ENCODE measurements around the gene NEMP1. TPM values are rescaled to one million over a fixed set of nuclear protein-coding genes. Genes with fewer than 3 reads are reported as not detected.

NEMP1 gene
- total and polyA plus RNA-seq, 2 of the 13 experiments (the other 11 are each of a cell fraction or from before 2014, with no cell fraction given) = 11.4 to 12.9 TPM

GRCh38 chr12:57127101-57127725, 48.6 kb upstream of the NEMP1 start:
- in situ Hi-C loops (cut with HindIII; ENCODE audit: extremely low pct_ligation_motif_present, low pct_unique_long_range_greater_than_20kb) = no loop called here
- Histone ChIP-seq H3K79me2 (ENCODE audit: insufficient read depth, low read length) (peaks cover 36% of the 10 kb centered on the region), H3K9ac (ENCODE audit: insufficient read depth, low read depth, low read length) (peak overlapping the region; percentile 82), H2AFZ (ENCODE audit: low read length) (no peak overlapping the region), H3K27me3 (ENCODE audit: control insufficient read depth in 1 of 2, insufficient read depth in 2 of 2, low read length in 2 of 2) (no peaks in the 10 kb centered on the region; a peak in 1 of 5 replicates), H3K36me3 (replicated peaks in 1 of 2; ENCODE audit: control insufficient read depth in 1 of 2, insufficient read depth in 2 of 2, low read length in 2 of 2) (peaks cover 0 to 3% of the 10 kb centered on the region in 2 experiments; a peak in 1 of 5 replicates), H3K4me1 (ENCODE audit: insufficient read depth, low read length) (peaks cover 36% of the 10 kb centered on the region), H3K4me2 (ENCODE audit: low read depth, low read length) (peak overlapping the region; percentile 76), H3K9me3 (ENCODE audit: low read length) (no peaks in the 10 kb centered on the region), H3K4me3 (replicated peaks in 1 of 3; ENCODE audit: insufficient read depth in 1 of 3, low read depth in 2 of 3, low read length in 3 of 3) (peak overlapping the region; percentile 87 to 96 (median 88)), H3K27ac (ENCODE audit: extremely low read length, insufficient read depth, low read length) (peak overlapping the region; percentile 92), H4K20me1 (ENCODE audit: insufficient read depth, low read length) (peaks cover 15% of the 10 kb centered on the region)
- DNase-seq (ENCODE audit: low spot score) = peak; percentile 84
- intact Hi-C loops (cut with micrococcal nuclease; ENCODE audit: unreplicated experiment) = loop anchor here (1.0 kb wide), 2 partner anchors 23 to 46 kb away; no protein-coding TSS in a partner anchor
- ChIA-PET CTCF (ENCODE audit: low intra/inter-chr PET ratio, low total read pairs) (interaction anchor here (0.9 to 2.0 kb wide), 4 partner anchors 44 to 55 kb away, joined by 3 to 22 read pairs (median 10); no protein-coding TSS in a partner anchor), POLR2A (interaction anchor here (0.8 to 16.0 kb wide), 27 partner anchors 10 to 327 kb away, joined by 3 to 827 read pairs (median 7); partner anchors contain the start of genes INHBE, LRP1-AS, MYO1A and NAB2)
- WGBS (ENCODE audit: low lambda C conversion rate) = 4% methylated on average over 13 of the region's 26 CpGs
- BruUV-seq (replicated peaks) = TSS peak; percentile 84
- peak; percentile 83 for ATAC-seq
- FAIRE-seq = peak; percentile 60
- TF ChIP-seq FOXK1 (CRISPR knock-in tag; IDR thresholded peaks at IDR 0.05; ENCODE audit: borderline replicate concordance, low read depth) (no peak; the same call in 1 of the 2 replicates), ZFYVE20 (CRISPR knock-in tag; IDR thresholded peaks at IDR 0.05; ENCODE audit: borderline replicate concordance, low read depth) (no peak), ZNF557 (CRISPR knock-in tag; IDR thresholded peaks at IDR 0.05) (no peak), ZNF138 (CRISPR knock-in tag; IDR thresholded peaks at IDR 0.05; ENCODE audit: low read depth) (no peak), POLR2AphosphoS5 (IDR thresholded peaks at IDR 0.05; ENCODE audit: low read depth, low read length) (peak; percentile 63), FOXJ3 (CRISPR knock-in tag; IDR thresholded peaks at IDR 0.05; ENCODE audit: borderline replicate concordance) (no peak), ETS1 (CRISPR knock-in tag; IDR thresholded peaks at IDR 0.05) (no peak), CREB1 (IDR thresholded peaks at IDR 0.05) (no peak), CREB1 (CRISPR knock-in tag; IDR thresholded peaks at IDR 0.05) (no peak), ZNF558 (CRISPR knock-in tag; IDR thresholded peaks at IDR 0.05; ENCODE audit: borderline replicate concordance) (peak; percentile 31; the same call in 1 of the 2 replicates), DR1 (CRISPR knock-in tag; IDR thresholded peaks at IDR 0.05) (no peak), MTERF4 (CRISPR knock-in tag; IDR thresholded peaks at IDR 0.05) (no peak), ZNF510 (CRISPR knock-in tag; IDR thresholded peaks at IDR 0.05; ENCODE audit: low read depth) (no peak), SCMH1 (CRISPR knock-in tag; IDR thresholded peaks at IDR 0.05; ENCODE audit: borderline replicate concordance) (no peak), JUND (CRISPR knock-in tag; IDR thresholded peaks at IDR 0.05) (no peak), CCAR2 (optimal IDR thresholded peaks at IDR 0.05; ENCODE audit: low read depth, low read length) (no peak), ZFP36L1 (CRISPR knock-in tag; IDR thresholded peaks at IDR 0.05) (no peak), HMG20A (CRISPR knock-in tag; IDR thresholded peaks at IDR 0.05; ENCODE audit: borderline replicate concordance) (0 out of 2 replicates have a peak, but pooled peaks have one; percentile 33), HMGXB3 (CRISPR knock-in tag; IDR thresholded peaks at IDR 0.05; ENCODE audit: borderline replicate concordance) (no peak)

Data from HepG2 (cell line).